Caco-2 (cell line): Measurements from ENCODE around the gene KIAA0232. TPM values are rescaled to one million over a fixed set of nuclear protein-coding genes. Genes with fewer than 3 reads are reported as not detected.
"Not testable (repeated sequence)": the region's sequence is repeated elsewhere in the genome, so short reads cannot be mapped to it uniquely, and the experiment has no call there.

ENCODE experiments used
- BruUV-seq: library from RNA; stranded (reverse); fragments of 400-500 nt; replicated peaks from 2 replicates; lab custom pipeline; 2021; lab: Mats Ljungman, UMichigan
- CTCF ChIA-PET: fragments of 300-600 bp; sonication (Branson Sonifier 250); formaldehyde crosslinking; loops from one replicate; lab custom pipeline; 2022; ENCODE audit warnings: antibody characterized with exemption; lab: Charles Lee
- POLR2A ChIA-PET: fragments of 300-600 bp; sonication (Branson Sonifier 250); formaldehyde crosslinking; loops from one replicate; lab custom pipeline; 2022; ENCODE audit warnings: antibody characterized with exemption; lab: Charles Lee
- DNase-seq, 2 experiments: peaks; one replicate each; pipeline versions ENCODE4 v3.0.0 to v3.0.0-alpha.2; 2020 to 2022
- H3K27me3 ChIP-seq: replicated peaks from 2 replicates; pipeline ENCODE4 v1.6.0; 2011; ENCODE audit warnings: low read length; ENCODE audit not compliant: control insufficient read depth, insufficient read depth
- H3K36me3 ChIP-seq: 2 replicates; pipeline ENCODE4 v1.5.1; 2011; ENCODE audit warnings: low read length; ENCODE audit not compliant: control insufficient read depth, insufficient read depth
- H3K4me1 ChIP-seq: fragments of 250-450 bp; sonication (Bioruptor Pico); 2 replicates; pipeline ENCODE4 v1.5.1; 2020; ENCODE audit warnings: mild to moderate bottlenecking
- H3K4me3 ChIP-seq: 2 replicates; pipeline ENCODE4 v1.5.1; 2011; ENCODE audit warnings: low read depth, mild to moderate bottlenecking, control low read depth, low read length
- H3K9me3 ChIP-seq: fragments of 250-450 bp; sonication (Bioruptor Pico); 2 replicates; pipeline ENCODE4 v1.5.1; 2020; ENCODE audit warnings: mild to moderate bottlenecking, moderate library complexity
- H3K27ac Mint-ChIP-seq: one replicate; pipeline ENCODE4 v1.8.0; 2022; ENCODE audit warnings: mixed read lengths; ENCODE audit not compliant: unreplicated experiment
- H3K27me3 Mint-ChIP-seq: one replicate; pipeline ENCODE4 v1.8.0; 2022; ENCODE audit warnings: mixed read lengths; ENCODE audit not compliant: insufficient read depth, unreplicated experiment
- H3K36me3 Mint-ChIP-seq: one replicate; pipeline ENCODE4 v1.8.0; 2022; ENCODE audit warnings: mild to moderate bottlenecking, mixed read lengths; ENCODE audit not compliant: insufficient read depth, unreplicated experiment
- H3K4me1 Mint-ChIP-seq: one replicate; pipeline ENCODE4 v1.8.0; 2022; ENCODE audit warnings: low read depth, mixed read lengths; ENCODE audit not compliant: unreplicated experiment
- H3K4me3 Mint-ChIP-seq: one replicate; pipeline ENCODE4 v1.8.0; 2022; ENCODE audit warnings: mild to moderate bottlenecking, moderate library complexity, mixed read lengths; ENCODE audit not compliant: unreplicated experiment
- H3K9me3 Mint-ChIP-seq: one replicate; pipeline ENCODE4 v1.8.0; 2022; ENCODE audit warnings: mixed read lengths; ENCODE audit not compliant: unreplicated experiment
- intact Hi-C: fragments of 100-400 bp; cut with micrococcal nuclease; formaldehyde crosslinking; loops from one replicate; pipeline ENCODE4 v1.10.0; 2022; ENCODE audit not compliant: unreplicated experiment
- total RNA-seq: library from RNA; stranded (reverse); gene quantifications from 2 replicates; pipeline ENCODE4 v1.2.3, GENCODE V29; 2022
- TF ChIP-seq, protein P1 (sequence below), 2 experiments: fragments of 200-600 bp in 1 of 2; IDR thresholded peaks; 1 replicate in 1 of 2; 2 replicates in 1 of 2; pipeline versions ENCODE4 v1.5.1 to v1.8.0; 2011 to 2022; ENCODE audit warnings: antibody characterized with exemption in 1 of 2, control low read depth in 1 of 2, inconsistent platforms in 1 of 2, low read depth in 1 of 2, low read length in 1 of 2, mild to moderate bottlenecking in 1 of 2, moderate library complexity in 1 of 2; ENCODE audit not compliant: insufficient read depth in 1 of 2, severe bottlenecking in 1 of 2, unreplicated experiment in 1 of 2

Gene KIAA0232
- total RNA-seq, 1 experiment from 2014 or later: 19.7 TPM

DNA sequence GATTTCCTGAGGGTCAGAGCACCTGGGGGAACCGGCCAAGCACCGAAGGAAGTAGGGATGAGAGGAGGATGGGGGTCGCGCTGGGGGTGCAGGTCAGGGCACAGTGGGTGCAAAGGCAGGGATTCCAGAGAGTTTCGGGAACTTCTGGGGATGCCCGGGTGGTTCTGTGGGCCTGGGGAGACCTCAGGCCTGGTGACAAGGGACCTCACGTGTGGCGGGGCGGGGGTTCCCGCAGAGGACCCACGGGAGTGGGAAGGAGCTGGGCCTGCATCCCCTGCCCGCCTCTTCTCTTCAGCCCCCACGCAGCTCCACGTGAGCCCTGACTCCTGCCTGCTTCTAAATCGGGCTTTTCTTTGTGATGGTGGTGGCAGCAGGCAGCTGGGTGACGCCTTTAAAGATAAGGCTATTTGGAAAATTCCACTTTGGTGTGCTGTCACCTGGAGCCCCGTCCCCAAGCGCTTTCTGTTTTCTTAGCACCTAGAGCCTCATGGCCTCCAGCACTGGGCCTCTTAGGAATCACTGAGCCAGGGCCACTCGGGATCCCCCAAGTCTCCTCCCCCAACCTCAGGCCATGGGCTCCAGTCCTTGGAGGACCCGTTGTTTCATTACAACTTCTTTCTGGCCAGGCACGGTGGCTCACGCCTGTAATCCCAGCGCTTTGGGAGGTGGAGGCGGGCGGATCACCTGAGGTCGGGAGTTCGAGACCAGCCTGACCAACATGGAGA lies 120.0 kb downstream of the KIAA0232 start:
- Mint-ChIP-seq H3K4me3 (no peak overlapping the region), H3K27ac (peak overlapping the region; percentile 88), H3K9me3 (no peaks in the 10 kb centered on the region), H3K36me3 (peaks cover under 1% of the 10 kb centered on the region), H3K4me1 (peaks cover 21% of the 10 kb centered on the region), H3K27me3 (no peaks in the 10 kb centered on the region)
- TF ChIP-seq, protein P1, sequence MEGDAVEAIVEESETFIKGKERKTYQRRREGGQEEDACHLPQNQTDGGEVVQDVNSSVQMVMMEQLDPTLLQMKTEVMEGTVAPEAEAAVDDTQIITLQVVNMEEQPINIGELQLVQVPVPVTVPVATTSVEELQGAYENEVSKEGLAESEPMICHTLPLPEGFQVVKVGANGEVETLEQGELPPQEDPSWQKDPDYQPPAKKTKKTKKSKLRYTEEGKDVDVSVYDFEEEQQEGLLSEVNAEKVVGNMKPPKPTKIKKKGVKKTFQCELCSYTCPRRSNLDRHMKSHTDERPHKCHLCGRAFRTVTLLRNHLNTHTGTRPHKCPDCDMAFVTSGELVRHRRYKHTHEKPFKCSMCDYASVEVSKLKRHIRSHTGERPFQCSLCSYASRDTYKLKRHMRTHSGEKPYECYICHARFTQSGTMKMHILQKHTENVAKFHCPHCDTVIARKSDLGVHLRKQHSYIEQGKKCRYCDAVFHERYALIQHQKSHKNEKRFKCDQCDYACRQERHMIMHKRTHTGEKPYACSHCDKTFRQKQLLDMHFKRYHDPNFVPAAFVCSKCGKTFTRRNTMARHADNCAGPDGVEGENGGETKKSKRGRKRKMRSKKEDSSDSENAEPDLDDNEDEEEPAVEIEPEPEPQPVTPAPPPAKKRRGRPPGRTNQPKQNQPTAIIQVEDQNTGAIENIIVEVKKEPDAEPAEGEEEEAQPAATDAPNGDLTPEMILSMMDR (IDR thresholded peaks at IDR 0.05; ENCODE audit: insufficient read depth in 1 of 2, low read depth in 1 of 2, low read length in 1 of 2, severe bottlenecking in 1 of 2, unreplicated experiment in 1 of 2): no peak
- H3K27me3 ChIP-seq: no peaks in the 10 kb centered on the region
- H3K9me3 ChIP-seq: no peaks in the 10 kb centered on the region
- ChIA-PET CTCF (interaction anchor here (0.8 to 0.9 kb wide), 2 partner anchors 9 to 140 kb away, joined by 3 to 4 read pairs; a partner anchor contains a TSS), POLR2A (no interaction called here)
- intact Hi-C loops: no loop called here
- H3K4me1 ChIP-seq: peaks cover 27% of the 10 kb centered on the region
- peak; percentile 68 to 71 for DNase-seq
- H3K4me3 ChIP-seq: no peak overlapping the region
- H3K36me3 ChIP-seq: no peaks in the 10 kb centered on the region
- BruUV-seq: no TSS peak

- no peak overlapping the region for H3K4me3 Mint-ChIP-seq
- DNase-seq: peak in 1 of 2 experiments; percentile 21
- Histone ChIP-seq H3K9me3 (no peaks in the 10 kb centered on the region), H3K4me1 (peaks cover 38% of the 10 kb centered on the region), H3K4me3 (no peak overlapping the region), H3K36me3 (no peaks in the 10 kb centered on the region), H3K27me3 (no peaks in the 10 kb centered on the region)
- intact Hi-C loops: no loop called here
- H3K4me1 Mint-ChIP-seq: peaks cover 30% of the 10 kb centered on the region
- no TSS peak for BruUV-seq
- TF ChIP-seq, protein P1 (IDR thresholded peaks at IDR 0.05; ENCODE audit: insufficient read depth in 1 of 2, low read depth in 1 of 2, low read length in 1 of 2, severe bottlenecking in 1 of 2, unreplicated experiment in 1 of 2): no peak
- H3K36me3 Mint-ChIP-seq: peaks cover 15% of the 10 kb centered on the region
- POLR2A ChIA-PET: no interaction called here
- CTCF ChIA-PET: interaction anchor here (1.1 to 1.4 kb wide), 3 partner anchors 12 to 165 kb away, joined by 3 to 5 read pairs (median 3); no protein-coding TSS in a partner anchor
- no peak overlapping the region for H3K27ac Mint-ChIP-seq
- H3K27me3 Mint-ChIP-seq: no peaks in the 10 kb centered on the region
- H3K9me3 Mint-ChIP-seq: no peaks in the 10 kb centered on the region
Measured at GRCh38 chr4:6905516-6906445, 123.3 kb downstream of the KIAA0232 start.

- CTCF ChIA-PET: interaction anchor here (1.1 to 1.4 kb wide), 2 partner anchors 11 to 165 kb away, joined by 3 read pairs; no protein-coding TSS in a partner anchor
- intact Hi-C loops: not testable (repeated sequence)
Measured at GRCh38 chr4:6906486-6906885, 124.0 kb downstream of the KIAA0232 start.

More at GRCh38 chr4:6906486-6906885, 124.0 kb downstream of the KIAA0232 start:
- H3K27me3 ChIP-seq, BruUV-seq, H3K27ac Mint-ChIP-seq, H3K36me3 ChIP-seq, H3K4me3 ChIP-seq, H3K9me3 ChIP-seq, H3K4me3 Mint-ChIP-seq, H3K9me3 Mint-ChIP-seq, H3K27me3 Mint-ChIP-seq, POLR2A ChIA-PET: not testable (repeated sequence)
- Mint-ChIP-seq H3K36me3 (peaks cover 18% of the 10 kb centered on the region), H3K4me1 (peaks cover 32% of the 10 kb centered on the region)
- DNase-seq: peak in 1 of 2 experiments; percentile 9
- peaks cover 43% of the 10 kb centered on the region for H3K4me1 ChIP-seq
